Measurements from ENCODE around the gene OTUB2.

The OTUB2 gene

GRCh38 chr14:94022532-94023411 lies 3.4 kb upstream of the OTUB2 start:
- DNase-seq = no peak

DNA sequence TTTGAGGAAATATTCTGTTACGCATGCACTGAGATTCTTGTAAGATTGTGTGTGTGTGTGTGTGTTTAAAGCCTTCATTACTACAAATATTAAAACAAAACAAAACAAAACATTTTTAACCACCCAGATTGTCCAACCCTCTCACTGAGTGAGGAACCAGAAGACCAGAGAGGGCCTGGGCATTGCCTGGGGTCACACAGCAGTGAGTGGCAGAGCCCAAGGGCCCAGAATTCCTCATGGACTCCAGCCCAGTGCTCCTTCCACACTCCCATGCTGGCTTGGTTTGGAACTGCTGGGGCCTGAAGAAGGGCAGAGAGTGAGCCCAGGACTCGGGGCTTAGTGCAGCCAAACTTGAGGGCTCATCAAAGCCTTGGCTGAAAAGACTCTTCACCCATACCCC lies 1.6 kb upstream of the OTUB2 start:
- DNase-seq = no peak

GRCh38 chr14:94025720-94026119 lies 420 bp upstream of the OTUB2 start:
- no peak for DNase-seq

DNA sequence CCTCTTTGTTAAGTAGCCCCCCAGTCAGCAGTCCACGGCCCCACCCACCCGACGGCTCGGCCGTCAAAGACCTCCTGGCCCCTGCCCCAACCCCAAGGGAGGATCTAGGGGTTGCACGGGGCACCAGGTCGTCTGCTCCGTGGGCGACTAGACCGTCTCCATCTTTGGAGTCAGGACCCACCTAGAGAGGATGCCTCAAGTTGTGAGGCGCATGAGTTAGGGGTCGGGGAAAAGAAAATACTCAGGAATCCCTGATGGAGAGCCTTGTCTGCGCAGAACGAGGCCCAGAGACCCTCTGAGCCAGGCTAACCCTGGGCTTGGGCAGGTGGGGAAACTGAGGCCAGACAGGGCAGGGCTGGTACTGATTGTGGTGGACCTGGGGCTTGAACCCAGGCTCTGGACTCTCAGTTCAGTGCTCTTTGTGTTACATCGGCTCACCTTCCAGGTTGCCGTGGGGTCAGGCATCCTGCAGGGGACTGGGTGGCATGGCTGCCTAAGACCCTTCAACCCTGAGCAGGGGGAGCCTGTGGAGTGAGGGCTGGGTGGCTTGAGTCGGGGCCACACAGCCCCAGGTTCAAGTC lies 839 bp downstream of the OTUB2 start:
- no peak for DNase-seq

GRCh38 chr14:94027566-94028449 lies 1.7 kb downstream of the OTUB2 start:
- no peak for DNase-seq

DNA sequence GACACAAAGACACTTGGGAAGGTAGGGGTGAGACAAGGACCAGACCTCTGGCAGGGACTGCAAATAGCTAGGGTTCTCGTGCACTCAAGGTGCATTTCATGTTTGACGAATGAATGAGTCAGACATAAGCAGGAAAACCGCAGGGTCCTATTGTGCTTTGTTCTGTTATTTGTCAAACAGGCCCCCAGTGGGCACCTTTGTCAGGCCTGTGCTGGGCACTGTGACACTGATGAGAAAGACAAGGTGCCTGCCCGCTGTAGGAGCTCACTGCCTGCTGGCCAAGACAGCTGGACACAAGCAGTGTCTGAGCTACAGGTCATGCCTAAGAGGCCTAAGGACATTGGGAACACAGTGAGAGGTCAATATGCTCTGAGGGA lies 2.3 kb downstream of the OTUB2 start:
- peak; percentile 50 for DNase-seq

GRCh38 chr14:94029265-94029664 lies 3.1 kb downstream of the OTUB2 start:
- peak; percentile 38 for DNase-seq

- no peak for DNase-seq
Measured at GRCh38 chr14:94029671-94030203, 3.6 kb downstream of the OTUB2 start.

DNA sequence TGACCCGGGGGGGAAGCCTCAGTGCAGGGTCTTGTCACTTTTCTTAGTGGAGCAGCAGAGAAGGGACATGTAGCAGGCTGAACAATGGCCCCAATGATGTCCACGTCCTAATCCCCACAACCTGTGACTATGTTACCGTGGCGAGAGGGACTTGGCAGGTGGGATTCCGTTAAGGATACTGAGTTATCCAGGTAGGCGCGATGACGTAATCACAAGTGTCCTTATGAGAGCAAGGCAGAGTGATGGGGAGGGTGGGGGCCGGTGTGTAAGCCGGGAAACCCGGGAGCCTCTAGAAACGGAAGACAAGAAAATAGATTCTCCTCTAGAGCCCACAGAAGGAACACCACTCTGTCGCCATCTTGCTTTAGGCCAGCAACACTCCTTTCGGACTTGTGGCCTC lies 4.4 kb downstream of the OTUB2 start:
- DNase-seq = no peak

DNA sequence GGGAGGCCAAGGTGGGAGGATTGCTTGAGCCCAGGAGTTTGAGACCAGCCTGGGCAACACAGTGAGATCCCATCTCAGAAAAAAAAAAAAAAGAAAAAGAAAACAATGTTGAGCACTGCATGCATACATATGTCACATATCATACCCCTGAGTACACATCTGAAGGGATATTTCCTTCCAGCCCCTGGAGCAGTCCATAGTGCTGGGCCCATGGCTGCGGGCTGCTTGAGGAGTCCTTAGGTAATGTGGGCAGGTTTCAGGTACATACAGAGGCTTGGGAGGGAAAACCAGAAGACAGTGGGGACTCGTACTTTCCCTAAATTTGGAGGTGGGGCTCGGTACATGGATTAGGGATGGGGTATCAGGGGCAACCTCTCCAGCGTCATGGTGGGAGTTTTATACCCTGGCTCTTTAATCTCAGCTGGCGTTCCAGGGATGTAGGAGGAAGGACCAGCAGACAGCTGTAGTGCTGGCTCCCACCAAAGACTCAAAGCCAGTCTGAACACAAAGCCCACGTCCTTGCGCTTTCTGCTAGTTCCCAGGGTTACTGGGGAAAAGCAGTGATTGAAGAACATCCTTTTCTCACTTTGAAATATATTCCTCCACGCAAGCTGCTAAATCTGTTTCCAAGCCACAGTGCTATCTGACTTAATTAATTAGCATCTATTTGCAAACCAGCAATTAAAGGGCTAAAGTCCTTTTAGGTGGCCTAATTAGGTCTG lies 5.2 kb downstream of the OTUB2 start:
- DNase-seq = no peak

DNA sequence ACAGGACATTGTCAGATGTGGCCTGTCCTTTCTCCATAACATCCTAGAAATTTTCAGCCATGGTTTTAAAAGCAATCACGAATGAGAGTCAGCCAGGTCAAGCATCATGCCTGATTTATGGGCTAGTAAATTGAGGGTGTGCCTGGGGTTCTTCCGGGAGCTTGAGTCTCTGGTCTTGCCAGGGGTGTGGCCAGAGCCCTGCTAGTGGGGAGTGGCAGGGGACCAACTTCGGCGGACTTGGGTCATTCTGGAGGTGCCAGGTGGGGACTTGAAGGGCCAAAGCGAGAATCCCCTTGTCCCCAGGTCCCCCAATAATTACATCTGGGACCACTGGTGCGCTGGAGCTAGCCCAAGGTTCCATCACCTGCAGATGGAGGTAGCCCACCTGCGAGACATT lies 5.7 kb downstream of the OTUB2 start:
- DNase-seq = no peak

GRCh38 chr14:94034886-94035285 lies 8.7 kb downstream of the OTUB2 start:
- DNase-seq = no peak

GRCh38 chr14:94036313-94037167 lies 10.4 kb downstream of the OTUB2 start:
- DNase-seq = peak; percentile 43

DNA sequence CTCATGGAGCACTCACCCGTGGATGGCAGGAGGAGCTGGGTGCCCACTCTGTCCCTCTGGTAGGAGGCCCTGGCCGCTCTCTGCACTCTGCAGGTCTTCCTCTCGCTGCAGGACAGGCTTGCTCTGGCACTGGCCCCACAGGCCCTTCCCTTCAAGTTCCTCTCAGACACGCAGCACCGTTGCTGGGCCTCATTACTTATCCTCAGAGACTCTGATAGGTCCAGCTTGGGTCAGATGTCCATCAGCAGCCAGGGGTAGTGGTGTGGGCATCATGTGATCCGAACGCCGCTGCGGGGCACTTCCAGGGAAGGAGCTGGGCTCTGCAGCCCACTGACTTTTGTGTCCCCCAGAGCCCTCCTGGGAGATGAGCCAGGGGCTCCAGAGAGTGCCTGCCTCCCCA lies 11.8 kb downstream of the OTUB2 start:
- no peak for DNase-seq

DNA sequence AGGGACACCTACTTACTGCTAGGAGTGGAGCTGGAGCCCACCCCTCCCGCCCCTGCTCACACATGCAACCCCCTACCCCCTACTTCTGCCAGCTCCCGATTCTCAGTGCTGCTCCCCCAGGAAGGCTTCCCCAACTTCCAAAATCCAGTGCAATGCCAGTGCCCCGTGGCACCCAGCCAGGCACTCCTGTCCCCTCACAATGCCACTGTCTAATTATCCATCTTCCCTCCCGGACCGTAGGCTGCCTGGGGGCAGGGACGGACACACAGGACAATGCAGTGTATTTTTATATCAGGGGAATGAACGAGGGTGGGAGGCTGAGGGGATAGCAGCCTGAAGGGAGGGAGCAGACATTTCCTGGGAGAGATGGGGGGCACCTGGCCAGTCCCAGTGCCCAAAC lies 12.4 kb downstream of the OTUB2 start:
- no peak for DNase-seq

DNA sequence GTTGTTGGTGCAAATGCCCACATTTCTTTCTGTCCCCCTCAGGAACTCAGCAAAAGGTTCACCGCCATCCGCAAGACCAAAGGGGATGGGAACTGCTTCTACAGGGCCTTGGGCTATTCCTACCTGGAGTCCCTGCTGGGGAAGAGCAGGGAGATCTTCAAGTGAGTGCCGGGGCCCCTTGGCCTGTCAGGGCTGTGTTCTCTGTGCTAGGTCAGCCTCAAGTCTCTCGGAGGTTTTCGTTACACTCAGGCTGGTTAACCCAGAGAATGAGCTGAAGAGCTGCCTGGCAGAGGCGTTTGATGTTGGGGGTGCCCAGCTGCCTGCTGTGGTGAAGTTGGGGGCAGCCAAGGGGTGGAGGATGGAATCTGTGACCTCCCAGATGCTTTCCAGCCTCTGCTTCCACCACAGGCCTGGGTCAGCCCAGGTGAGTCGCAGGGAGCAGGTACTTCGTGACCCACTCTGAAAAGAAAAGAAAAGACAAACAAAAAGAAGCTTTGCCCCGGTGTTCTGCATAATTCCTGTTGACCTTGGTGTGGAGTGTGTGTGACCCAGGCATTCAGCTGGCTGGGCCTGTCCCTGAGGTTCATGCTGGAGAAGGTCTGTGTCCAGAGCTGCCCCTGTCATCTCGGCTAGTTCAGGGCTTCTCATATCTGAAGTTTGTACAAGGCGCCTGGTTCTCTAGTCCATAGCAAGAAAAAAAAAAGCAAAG lies 12.9 kb downstream of the OTUB2 start:
- DNase-seq = no peak

- DNase-seq = no peak
Measured at GRCh38 chr14:94040247-94040646, 14.1 kb downstream of the OTUB2 start.

- no peak for DNase-seq
Measured at GRCh38 chr14:94040796-94041195, 14.7 kb downstream of the OTUB2 start.

DNA sequence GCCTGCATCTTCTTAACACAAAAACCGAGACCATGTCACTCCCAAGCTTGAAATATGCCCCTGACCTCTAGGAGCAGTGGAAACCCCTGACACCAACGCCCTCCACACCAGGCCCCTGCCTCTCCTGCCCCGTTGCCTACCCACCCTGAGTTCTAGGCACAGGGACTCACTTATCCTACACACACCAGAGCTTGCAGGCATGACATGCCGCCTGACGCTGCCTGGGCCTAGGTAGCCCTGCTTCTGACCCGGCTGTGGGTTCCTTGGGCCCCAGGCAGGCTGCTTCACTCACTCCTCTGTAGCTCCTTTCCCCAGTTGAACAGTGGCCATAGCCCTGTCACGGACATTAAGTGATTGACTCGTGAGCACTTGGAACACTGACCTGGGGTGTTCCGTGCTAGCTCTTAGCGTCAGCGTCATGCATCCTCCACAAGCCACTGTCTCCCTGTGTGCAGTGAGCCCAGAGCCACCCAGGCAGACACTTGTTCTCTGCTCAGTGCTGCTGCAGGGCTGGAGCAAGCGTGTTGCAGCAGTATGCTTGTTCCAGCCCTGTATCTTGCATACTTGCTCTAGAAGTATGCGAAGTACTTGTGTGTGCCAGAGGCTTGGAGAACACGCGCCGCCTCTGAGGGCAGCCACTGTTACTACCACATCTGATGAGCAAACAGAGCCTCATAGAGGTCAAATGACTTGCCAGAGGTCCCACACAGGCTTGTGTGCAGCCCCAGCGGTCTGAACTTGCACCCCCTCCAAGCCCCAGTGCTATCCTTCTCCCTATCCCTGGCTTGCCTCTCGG lies 15.6 kb downstream of the OTUB2 start:
- no peak for DNase-seq

- no peak for DNase-seq
Measured at GRCh38 chr14:94042433-94043091, 16.4 kb downstream of the OTUB2 start.
